ENCODE results near the gene FZD2.
"Not testable (repeated sequence)": the region's sequence is repeated elsewhere in the genome, so short reads cannot be mapped to it uniquely, and the experiment has no call there.

Gene FZD2

DNA sequence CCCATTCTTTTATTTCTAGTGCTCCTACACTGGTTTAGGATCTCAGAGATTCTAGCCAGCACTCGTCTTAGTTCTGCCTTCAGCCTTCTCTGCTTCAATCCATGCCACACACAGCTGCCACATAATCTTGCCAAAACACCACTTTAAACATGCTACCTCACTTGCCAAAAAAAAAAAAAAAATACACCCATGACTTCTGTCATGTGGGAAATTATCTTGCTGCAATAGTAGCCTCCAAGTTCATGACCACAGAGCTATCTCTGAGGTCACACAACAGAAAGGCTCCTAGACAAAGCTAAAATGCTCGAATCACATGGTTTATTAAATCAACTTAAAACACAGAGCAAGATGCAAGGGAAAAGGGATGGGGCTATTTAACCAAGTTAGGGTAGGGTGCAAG, 18.1 kb downstream of the FZD2 start:
- DNase-seq (ENCODE audit: low read depth, low spot score) = no peak

- no peak for DNase-seq (ENCODE audit: low read depth, low spot score)
Observed at GRCh38 chr17:44578947-44579346, 21.7 kb downstream of the FZD2 start.

DNA sequence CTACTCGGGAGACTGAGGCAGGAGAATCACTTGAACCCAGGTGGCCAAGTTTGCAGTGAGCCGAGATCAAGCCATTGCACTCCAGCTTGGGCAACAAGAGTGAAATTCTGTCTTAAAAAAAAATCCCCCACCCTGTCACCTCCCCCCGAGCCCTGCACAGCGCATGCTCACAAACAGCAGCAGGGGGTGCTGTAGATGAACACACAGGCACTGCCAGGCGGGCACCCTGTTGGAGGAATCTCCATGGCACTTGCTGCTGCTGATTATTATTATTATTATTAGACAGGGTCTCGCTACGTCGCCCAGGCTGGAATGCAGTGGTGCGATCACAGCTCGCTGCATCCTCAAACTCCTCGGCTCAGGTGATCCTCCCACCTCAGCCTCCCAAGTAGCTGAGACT, 24.6 kb downstream of the FZD2 start:
- no peak for DNase-seq (ENCODE audit: low read depth, low spot score)

DNA sequence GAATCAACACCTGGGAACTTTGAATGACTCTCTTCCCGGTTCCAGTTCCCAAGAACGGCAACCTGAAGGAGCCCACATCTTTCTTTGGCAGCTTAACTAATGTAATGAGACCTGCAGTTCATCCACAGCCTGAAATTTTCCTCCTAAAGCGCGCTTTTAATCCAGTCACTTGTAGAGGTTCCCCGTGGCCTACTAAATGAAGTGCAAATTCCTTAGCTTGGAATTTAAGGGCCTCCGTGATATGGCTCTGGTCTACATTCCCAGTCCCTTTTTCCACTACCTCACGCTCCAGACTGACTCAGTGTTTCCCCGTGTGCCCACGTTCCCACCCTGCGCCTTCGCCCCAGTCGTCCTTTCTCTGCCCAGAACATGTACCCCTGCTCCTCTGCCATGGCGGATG, 27.2 kb downstream of the FZD2 start:
- peak; percentile 61 for DNase-seq (ENCODE audit: low read depth, low spot score)

DNA sequence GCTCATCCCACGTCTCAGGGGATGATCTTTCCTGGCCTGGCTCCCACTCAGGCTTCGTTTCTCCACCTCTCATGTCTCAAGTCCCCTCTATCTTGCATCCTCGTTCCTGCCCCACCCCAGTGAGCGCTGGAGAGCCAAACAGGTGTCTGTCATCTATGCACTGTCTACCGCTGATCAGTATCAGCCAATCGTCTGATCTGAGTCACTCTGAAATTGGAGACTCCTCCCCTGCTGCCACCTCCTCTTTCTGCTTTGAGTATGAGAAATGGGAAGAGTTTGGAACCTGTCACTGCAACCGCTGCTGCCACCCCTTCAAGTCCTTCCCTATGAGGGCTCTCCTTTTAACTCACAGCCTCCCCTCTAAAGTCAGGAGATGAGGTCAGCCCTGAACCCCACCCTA, 28.0 kb downstream of the FZD2 start:
- DNase-seq (ENCODE audit: low read depth, low spot score) = no peak

GRCh38 chr17:44587339-44587738, 30.1 kb downstream of the FZD2 start:
- peak; percentile 96 for DNase-seq (ENCODE audit: low read depth, low spot score)

DNA sequence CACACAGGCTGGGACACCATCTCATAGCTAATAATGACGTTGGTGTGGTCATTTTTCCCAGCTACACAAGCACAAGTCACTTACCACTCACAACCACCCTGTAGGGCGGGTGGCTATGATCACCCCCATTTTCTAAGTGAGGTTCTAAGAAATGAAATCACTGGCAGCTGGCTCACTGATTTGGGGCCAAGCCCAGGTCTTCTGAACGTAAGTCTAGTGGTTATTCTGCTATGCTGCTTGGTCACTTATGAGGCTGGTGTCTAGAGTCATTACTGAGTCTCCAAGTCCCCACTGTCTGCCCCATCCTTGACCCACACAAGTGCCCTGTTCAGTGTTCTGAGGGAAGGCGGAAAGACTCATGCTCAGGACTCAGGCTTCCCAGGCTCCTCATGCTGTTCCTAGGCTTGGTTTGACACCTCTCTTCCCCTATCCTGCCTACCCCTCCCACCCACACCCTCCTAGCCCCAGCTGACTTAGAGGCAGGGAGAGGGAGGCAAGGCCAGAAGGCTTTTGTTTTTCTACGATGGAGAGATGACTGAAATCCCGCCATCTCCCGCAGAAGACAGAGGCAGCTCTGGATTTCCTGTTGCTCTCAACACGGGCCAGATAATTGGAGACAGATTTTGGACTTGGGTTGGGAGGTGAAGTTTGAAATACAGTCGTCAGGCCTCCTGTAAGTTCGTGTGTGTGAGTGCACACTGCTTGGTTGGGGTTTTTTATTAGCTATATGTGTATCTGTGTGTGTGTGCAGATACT, 32.2 kb downstream of the FZD2 start:
- DNase-seq (ENCODE audit: low read depth, low spot score) = no peak

DNA sequence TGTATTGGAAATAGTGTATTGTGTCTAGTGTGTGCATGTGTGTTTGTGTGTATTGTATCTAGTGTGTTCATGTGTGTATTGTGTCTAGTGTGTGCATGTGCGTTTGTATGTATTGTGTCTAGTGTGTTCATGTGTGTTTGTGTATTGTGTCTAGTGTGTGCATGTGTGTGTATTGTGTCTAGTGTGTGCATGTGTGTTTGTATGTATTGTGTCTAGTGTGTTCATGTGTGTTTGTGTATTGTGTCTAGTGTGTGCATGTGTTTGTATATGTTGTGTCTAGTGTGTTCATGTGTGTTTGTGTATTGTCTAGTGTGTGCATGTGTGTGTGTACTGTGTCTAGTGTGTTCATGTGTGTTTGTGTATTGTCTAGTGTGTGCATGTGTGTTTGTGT, 32.8 kb downstream of the FZD2 start:
- not testable (repeated sequence) for DNase-seq (ENCODE audit: low read depth, low spot score)

- DNase-seq (ENCODE audit: low read depth, low spot score) = not testable (repeated sequence)
Observed at GRCh38 chr17:44590762-44591161, 33.5 kb downstream of the FZD2 start.

- DNase-seq (ENCODE audit: low read depth, low spot score) = no peak
Observed at GRCh38 chr17:44591206-44591605, 33.9 kb downstream of the FZD2 start.

- no peak for DNase-seq (ENCODE audit: low read depth, low spot score)
Observed at GRCh38 chr17:44593156-44593555, 35.9 kb downstream of the FZD2 start.

DNA sequence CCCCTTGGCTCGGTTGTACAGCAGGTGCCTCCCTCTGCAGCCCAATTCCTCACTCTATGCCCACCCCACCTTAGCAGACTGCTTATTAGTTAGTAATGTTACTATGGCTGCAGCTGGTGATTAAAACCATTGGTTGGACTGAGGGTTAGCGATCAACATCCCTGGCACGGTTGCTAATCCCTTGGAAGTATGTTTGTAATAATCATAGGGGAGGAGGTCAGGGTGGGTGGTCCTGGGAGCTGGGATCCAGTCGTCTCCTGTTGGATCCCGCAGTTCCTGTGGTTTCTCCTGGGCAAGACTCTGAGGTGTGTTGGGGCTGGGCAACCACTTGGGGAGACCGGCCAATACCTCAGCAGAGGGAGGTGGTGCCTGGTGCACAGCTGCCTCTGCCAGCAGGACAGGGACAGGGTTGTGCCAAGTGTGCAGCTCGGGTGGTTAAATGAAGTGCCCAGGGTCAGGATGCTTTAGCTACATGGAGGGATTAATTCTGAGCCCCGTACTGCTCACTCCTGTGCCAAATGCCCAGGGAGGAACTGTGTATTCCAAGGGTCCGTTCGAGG, 38.0 kb downstream of the FZD2 start:
- peak; percentile 31 for DNase-seq (ENCODE audit: low read depth, low spot score)

GRCh38 chr17:44598329-44598728, 41.0 kb downstream of the FZD2 start:
- no peak for DNase-seq (ENCODE audit: low read depth, low spot score)

DNA sequence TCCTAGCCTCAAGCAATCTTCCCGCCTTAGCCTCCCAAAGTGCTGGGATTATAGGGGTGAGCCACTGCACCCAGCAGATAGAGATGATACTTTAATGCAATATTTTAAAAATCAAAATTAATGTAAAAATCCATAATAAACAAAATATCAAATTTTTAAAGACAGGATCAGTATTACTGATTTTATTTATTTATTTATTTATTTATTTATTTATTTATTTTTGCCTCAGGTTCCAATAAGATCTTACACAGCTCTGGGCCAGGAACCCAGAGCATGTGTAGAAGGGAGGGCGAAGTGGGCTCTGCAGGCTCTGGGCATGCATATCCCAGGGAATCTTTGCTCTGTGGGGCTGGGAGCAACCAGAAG, 41.6 kb downstream of the FZD2 start:
- no peak for DNase-seq (ENCODE audit: low read depth, low spot score)

DNA sequence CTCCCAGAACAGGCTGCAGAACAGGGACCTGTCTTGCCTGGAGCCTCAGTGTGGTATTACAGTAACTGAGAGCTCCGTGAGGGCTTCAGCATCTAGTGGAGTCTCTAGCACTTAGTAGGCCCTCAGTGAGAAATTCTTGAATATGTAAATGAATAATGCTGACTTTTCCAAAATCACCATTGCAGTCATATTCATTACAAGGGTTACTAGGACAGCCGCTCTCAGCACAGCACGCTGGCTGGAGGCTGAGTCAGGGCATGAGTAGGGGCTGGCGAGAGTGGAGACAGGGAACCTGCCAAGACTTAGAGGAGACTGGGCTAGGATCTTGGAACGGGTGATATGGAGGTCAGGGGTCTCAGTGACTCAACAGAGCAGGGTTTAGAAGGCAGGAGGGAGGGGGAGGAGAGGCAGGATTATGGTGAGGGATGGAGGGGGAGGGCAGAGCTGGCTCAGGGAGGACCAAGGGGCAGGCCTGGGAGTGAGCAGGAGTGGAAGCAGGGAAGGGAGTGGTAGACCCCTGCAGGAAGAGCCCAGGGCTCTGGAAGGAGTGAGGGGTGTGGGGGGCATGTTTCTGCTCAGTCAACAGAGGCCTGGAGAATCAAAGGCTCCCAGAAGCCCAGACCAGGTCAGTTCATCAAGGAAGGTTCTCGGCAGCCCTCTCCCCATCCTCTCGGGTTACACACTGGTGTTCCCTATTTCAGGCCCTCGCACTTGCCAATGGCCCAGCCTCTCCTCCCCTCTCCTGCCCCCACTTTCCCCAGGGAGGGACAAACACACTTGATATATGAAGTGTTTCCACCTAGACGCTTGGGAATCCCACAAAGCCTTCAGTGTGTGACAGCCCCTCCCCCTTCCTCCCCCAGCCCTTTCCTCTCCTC, 42.3 kb downstream of the FZD2 start:
- DNase-seq (ENCODE audit: low read depth, low spot score) = peak; percentile 92

DNA sequence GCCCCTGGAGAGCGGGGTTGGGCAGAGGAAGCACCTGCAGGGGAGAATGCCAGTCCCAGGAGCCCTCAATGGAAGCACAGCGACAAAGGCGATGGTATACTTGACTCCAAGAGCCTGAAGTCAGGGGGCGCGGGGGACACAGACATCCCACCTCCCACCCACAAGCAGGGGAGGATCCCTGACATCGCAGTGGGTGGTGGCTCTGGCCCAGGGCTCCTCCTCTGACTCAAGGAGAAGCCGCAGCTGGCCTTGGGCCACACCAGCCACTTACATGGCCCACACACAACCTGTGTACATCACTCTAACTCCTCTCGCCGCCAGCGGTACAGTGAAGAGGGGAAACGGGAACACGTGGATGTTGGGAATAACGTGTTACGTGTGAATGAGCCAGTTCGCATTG, 44.3 kb downstream of the FZD2 start:
- no peak for DNase-seq (ENCODE audit: low read depth, low spot score)

GRCh38 chr17:44601973-44602372, 44.7 kb downstream of the FZD2 start:
- no peak for DNase-seq (ENCODE audit: low read depth, low spot score)

DNA sequence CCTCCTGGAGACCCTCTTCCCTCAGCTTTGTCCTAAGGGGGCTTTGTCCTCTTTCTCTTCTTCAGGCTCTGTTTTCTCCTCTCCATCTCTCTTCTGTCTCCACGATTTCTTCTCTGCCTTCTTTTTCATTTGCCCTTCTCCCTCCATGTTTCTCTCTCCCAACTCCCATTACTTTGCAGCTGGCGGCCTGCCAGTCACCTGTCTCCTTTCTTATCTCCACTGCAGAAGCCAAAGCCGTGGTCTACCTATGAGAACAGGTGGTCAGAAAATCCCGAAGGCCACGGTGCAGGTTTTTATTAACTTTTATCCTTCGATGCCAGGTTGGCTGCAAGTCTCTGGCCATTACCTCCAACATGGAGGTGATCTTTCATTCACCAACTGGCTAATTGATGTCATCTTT, 45.1 kb downstream of the FZD2 start:
- DNase-seq (ENCODE audit: low read depth, low spot score) = no peak

DNA sequence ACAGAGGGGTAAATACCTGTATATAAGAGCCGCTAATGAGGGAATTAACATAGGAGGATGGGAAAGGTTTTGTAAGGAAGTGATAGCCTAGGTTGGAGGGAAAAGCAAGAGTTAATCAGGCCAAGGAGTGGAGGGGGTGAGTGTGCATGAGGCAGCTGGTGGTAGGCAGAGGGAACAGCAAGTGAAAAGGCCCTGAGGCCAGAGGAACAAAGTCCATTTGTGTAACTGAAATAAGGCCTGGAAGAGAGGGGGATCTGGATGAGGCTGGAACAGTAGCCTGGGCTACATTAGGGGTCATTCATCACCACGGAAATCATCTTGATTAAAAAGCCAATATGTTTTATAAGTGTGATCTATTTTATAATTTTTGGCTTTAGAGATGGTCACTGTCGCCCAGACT, 45.7 kb downstream of the FZD2 start:
- no peak for DNase-seq (ENCODE audit: low read depth, low spot score)

DNA sequence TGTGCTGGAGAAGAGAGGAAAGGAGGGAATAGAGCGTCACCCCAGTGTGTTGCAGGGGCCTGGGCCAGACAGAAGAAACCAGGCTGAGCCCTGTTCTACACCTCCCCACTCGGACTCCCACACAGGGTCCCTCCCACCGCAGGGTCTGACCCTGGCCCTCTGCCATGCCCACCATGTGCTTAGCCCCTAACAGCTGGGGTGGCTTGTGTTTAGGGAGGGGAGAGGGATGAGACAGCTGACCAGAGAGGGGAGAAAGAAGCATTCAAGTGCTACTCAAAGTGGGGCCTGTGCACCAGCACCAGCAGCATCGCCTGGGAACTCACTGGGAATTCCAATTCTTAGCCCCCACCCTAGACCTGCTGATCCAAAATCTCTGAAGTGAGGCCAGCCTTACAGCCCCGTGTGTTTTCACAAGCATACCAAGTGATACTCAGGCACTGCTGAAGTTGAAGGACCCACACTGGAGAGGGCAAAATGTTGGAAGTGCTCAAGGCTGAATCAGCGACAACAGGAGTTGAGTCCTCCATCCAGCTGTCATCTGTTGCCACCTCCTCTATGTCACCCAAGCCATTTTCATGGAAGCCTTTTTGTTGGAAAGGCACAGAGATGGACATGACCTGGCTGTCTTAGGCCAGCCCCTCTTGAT, 47.0 kb downstream of the FZD2 start:
- peak; percentile 51 for DNase-seq (ENCODE audit: low read depth, low spot score)

DNA sequence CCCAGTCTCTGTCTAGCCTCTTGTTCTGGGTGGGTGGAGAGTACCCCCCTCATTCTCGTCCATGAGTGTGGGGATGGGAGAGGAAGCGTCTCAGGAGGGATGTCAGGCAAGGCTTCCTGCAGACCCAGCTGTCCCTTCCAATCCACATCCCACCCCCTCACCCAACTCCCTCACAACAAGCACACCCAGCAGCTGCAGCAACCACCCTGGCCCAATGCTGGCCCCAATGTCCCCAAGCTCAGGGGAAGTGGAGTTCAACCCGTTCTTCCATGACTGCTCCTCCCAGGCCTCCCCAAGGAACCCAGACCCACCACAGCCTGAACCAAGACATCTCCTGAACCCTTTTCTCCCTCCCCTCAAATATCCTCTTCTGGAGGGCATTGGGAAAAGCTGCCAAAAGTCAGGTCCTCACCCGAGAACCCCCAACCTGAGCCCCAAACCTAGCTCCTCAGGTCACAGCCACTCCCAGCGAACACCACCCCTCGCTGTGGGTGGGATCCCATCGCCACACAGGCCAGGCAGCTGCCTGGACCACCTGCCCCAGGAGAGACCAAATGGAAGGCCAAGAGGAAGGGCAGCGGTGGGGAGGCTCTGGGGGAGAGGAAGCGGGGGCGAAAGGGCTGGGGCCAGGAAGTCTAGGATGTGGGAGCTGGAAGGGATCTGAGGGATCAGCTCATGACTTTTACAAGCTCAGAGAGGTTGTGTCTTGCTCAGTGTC, 47.6 kb downstream of the FZD2 start:
- no peak for DNase-seq (ENCODE audit: low read depth, low spot score)

DNA sequence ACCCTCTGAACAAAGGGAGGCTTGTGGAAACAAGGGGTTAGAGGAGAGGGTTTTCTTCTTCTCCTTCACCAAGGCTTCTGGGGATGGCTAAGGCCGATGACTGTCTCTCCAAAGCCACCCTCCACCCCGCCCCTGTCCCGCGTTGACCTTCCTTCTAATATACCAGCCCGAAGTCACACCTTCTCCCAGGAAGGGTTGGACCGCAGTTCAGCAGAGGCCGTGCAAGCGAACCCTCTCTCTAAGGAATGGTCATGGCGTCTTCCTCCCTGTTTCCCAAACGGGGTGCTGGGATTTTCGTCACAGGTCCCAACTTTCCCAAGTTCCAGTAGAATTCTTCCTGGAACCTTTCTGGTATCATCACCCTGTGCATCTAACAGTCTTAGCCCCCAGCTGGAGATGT, 49.4 kb downstream of the FZD2 start:
- no peak for DNase-seq (ENCODE audit: low read depth, low spot score)

Data from astrocyte of the hippocampus (primary cell).